ENCODE data around the gene TRAPPC1.

DNA sequence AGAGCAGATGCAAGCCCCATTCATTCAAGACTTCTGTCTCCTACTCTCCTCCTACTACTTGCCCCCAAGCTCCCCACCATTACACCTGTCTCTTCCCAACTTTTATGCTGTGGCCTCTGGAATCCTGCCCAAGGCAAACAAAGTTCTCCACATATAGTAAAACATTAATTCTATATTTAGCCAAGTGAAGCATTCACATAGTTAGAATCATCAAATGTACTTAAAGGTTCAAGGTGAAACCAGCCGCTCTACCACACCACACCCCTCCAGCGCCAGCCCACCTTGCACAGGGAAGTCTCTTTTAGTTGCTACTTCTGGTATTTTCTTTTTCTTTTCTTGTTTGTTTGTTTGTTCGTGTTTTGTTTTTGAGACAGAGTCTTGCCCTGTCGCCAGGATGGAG is 45.3 kb upstream of the TRAPPC1 start:
- TF ChIP-seq, protein P1, sequence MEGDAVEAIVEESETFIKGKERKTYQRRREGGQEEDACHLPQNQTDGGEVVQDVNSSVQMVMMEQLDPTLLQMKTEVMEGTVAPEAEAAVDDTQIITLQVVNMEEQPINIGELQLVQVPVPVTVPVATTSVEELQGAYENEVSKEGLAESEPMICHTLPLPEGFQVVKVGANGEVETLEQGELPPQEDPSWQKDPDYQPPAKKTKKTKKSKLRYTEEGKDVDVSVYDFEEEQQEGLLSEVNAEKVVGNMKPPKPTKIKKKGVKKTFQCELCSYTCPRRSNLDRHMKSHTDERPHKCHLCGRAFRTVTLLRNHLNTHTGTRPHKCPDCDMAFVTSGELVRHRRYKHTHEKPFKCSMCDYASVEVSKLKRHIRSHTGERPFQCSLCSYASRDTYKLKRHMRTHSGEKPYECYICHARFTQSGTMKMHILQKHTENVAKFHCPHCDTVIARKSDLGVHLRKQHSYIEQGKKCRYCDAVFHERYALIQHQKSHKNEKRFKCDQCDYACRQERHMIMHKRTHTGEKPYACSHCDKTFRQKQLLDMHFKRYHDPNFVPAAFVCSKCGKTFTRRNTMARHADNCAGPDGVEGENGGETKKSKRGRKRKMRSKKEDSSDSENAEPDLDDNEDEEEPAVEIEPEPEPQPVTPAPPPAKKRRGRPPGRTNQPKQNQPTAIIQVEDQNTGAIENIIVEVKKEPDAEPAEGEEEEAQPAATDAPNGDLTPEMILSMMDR (IDR thresholded peaks at IDR 0.05) = no peak
- no peak for TF ChIP-seq EP300 (IDR thresholded peaks at IDR 0.05)
